Stimulated activated CD4-positive, alpha-beta T cell treated with anti-CD3 and anti-CD28 coated beads, Interleukin-2, amount 100 ng/mL, for 48 hours (primary cell): Measurements from ENCODE around the gene TOMM40.
"Not testable (repeated sequence)": the region's sequence is repeated elsewhere in the genome, so short reads cannot be mapped to it uniquely, and the experiment has no call there.

ENCODE experiments used
- DNase-seq, 2 donors: peaks; one replicate each; pipeline ENCODE4 v3.0.0-alpha.2; 2020

Gene TOMM40

GRCh38 chr19:44872661-44873060 is 18.4 kb upstream of the TOMM40 start:
- no peak for DNase-seq

- no peak for DNase-seq
Measured at GRCh38 chr19:44874317-44874716, 16.7 kb upstream of the TOMM40 start.

- no peak for DNase-seq
Measured at GRCh38 chr19:44875666-44876451, 15.2 kb upstream of the TOMM40 start.

GRCh38 chr19:44876930-44877535 is 14.0 kb upstream of the TOMM40 start:
- no peak for DNase-seq

- DNase-seq, result no peak
Measured at GRCh38 chr19:44878120-44878865, 12.8 kb upstream of the TOMM40 start.

- no peak for DNase-seq
Measured at GRCh38 chr19:44879309-44880065, 11.6 kb upstream of the TOMM40 start.

- no peak for DNase-seq
Measured at GRCh38 chr19:44882063-44882462, 9.0 kb upstream of the TOMM40 start.

GRCh38 chr19:44882619-44883397 is 8.2 kb upstream of the TOMM40 start:
- DNase-seq, result not testable (repeated sequence)

- DNase-seq, result no peak
Measured at GRCh38 chr19:44883922-44884321, 7.1 kb upstream of the TOMM40 start.

GRCh38 chr19:44884566-44884965 is 6.5 kb upstream of the TOMM40 start:
- DNase-seq, result no peak

GRCh38 chr19:44886141-44886540 is 4.9 kb upstream of the TOMM40 start:
- DNase-seq, result no peak

- DNase-seq, result no peak
Measured at GRCh38 chr19:44887648-44888047, 3.4 kb upstream of the TOMM40 start.

- not testable (repeated sequence) for DNase-seq
Measured at GRCh38 chr19:44888335-44888734, 2.7 kb upstream of the TOMM40 start.

- DNase-seq, result no peak
Measured at GRCh38 chr19:44889830-44890365, 1.2 kb upstream of the TOMM40 start.

GRCh38 chr19:44890366-44891015 is 563 bp upstream of the TOMM40 start:
- no peak for DNase-seq

- no peak for DNase-seq
Measured at GRCh38 chr19:44892932-44893331, 1.9 kb downstream of the TOMM40 start.

- no peak for DNase-seq
Measured at GRCh38 chr19:44893332-44894051, 2.4 kb downstream of the TOMM40 start.

- DNase-seq, result no peak
Measured at GRCh38 chr19:44894052-44894400, 3.0 kb downstream of the TOMM40 start.

- DNase-seq, result no peak
Measured at GRCh38 chr19:44894946-44895345, 3.9 kb downstream of the TOMM40 start.

GRCh38 chr19:44897835-44898234 is 6.8 kb downstream of the TOMM40 start:
- DNase-seq, result no peak
